Stimulated activated CD4-positive, alpha-beta T cell treated with anti-CD3 and anti-CD28 coated beads, Interleukin-15, amount 100 ng/mL, for 48 hours (primary cell): ENCODE measurements around the gene SQOR.

Experiments used
- DNase-seq, 2 donors: peaks; one replicate each; pipeline ENCODE4 v3.0.0-alpha.2; 2020; ENCODE audit warnings: low read depth in 2 of 2

SQOR gene

DNA sequence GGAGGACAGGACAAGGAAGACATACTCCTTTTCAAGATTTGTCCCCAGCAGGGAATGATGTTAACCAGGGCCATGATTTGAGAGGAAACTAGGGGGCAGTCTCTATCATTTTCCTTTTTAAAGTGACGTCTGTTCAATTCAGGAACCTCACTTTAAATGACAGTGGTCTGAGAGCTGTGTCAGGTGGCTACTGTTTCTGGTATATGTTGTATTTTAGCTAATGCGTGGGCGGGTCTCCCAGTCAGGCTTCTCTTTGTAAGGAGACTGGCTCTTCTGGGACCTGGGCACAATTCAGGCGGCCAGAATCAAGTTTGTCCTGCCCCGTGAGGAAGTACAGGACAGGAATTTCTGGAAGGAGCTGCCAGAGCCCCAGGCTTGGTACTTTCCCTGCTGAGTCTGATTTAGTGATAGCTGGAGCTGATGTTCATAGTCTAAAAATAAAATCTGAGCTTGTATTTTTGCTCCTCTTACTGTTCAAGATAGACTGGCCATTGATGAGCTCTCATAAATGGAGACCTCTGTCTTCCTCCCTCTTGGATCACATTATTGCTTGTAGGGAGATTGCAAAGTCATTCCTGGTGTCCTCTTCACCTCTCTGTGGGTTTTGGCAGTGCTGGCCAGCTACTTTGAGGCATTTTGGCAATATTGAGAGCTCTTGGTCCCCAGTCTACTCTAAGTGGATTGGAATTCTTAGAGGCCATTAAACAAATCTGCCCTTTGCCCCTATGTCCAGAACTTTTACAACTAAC, 25.6 kb downstream of the SQOR start:
- no peak for DNase-seq

DNA sequence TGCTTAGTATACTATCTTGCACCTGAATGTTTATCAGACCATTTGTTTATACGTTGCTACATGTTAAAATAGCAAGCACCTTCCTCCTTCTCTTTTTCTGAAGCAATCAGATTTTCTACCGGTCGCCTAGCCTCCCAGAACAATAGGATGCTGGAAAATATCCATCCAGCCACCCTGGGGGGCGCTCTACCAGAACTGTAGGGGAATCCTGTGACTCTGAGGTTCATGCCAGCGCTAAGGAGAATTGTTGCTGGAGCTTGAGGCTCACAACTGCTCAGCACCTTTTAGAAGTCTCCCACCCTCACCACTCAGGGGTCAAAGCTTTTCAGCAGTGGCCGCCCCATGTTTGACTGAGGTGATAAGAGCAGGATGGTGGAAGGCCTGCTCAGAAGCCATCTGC, 27.5 kb downstream of the SQOR start:
- DNase-seq: no peak

DNA sequence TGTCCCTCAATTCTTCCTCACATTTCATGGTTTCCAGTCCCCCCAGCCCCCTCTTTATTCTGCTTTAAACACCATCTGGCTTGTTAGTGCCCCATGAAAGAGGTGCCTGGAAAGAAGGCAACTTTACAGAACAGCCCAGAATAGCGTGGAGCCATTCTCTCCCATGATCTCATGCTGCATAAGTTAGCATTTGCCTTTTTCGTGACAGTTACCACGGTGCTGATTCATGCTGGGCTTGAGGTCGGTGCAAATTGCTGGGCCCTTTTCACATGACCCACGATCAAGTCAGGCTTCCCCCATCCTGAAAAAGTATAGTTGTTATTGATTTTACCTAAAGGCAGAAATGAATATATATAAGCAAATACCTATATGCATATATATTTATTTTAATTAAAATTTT, 29.6 kb downstream of the SQOR start:
- DNase-seq: no peak

- no peak for DNase-seq
Measured at GRCh38 chr15:45665261-45665660, 30.4 kb downstream of the SQOR start.

DNA sequence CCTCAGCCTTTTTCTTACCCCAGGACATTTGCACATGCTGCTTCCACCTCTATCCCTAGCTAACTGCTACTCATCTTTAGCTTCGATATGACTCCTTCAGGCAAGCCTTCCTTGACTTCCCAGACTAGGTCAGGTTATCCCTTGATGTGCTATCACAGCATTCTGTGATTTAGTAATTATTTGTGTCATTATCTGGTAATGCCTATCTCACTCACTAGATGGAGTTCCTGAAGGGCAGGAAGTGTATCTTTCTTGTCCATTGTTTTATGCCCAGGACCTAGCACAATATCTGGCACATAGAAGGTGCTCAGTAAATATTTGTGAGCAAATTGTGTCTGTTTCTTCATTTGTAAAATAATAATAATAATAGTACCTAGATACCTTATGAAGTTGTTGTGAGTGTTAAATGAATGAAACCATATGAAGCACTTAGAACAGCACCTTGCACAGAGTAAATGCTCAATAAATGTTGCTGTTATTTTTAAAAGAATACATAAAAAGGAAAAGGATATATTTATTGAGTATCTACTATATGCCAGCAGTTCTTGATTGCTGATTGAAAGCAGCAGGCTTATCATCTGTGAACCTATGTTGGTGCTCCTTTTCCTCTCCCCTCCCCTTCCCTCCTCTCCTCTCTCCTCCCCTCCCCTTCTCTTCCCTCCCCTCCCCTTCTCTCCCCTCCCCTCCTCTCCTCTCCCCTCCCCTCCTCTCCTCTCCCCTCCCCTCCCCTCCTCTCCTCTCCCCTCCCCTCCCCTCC, 31.5 kb downstream of the SQOR start:
- no peak for DNase-seq

GRCh38 chr15:45667002-45667401, 32.2 kb downstream of the SQOR start:
- no peak for DNase-seq

- no peak for DNase-seq
Measured at GRCh38 chr15:45668386-45668785, 33.6 kb downstream of the SQOR start.

GRCh38 chr15:45669422-45669821, 34.6 kb downstream of the SQOR start:
- DNase-seq: no peak

DNA sequence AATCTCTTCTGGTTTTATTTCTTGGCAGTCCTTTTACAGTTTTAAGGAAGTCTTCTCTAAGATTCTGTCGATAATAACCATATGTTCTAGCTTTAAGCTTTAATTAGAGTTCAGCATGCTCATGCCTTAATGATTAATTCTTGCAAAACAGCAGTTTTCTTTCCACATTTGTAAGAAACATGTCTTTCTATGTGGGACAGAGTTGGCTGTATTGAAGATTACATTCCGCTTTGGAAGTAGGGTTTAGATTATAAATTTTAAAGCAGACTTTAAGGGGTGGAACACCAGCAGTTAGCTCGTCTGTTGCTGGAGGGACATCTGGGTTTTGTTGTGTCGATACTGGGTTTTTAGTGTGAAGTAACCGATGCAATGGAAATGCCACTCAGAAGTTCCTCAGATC, 35.3 kb downstream of the SQOR start:
- no peak for DNase-seq

- DNase-seq: no peak
Measured at GRCh38 chr15:45670511-45670910, 35.7 kb downstream of the SQOR start.

DNA sequence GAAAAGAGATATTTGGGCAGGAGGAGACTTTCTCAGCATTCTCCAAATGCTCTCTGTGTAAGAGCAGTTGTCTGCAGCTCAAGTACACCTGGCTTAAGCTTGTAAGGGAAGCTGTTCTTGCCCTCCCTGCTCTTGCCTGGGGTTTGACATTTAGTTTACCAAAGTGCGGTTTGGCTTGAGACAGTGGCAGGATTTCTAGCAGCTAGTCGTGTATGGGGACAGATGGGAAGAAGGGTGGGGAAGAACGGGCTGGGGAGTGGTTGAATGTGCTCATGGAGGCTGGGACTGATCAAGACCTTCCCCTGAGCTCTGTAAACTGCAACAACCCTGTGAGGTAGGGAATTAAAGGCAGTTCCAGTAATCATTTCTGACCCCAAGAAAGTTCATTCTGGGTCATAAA, 39.8 kb downstream of the SQOR start:
- DNase-seq: no peak

- no peak for DNase-seq
Measured at GRCh38 chr15:45677797-45678196, 43.0 kb downstream of the SQOR start.

DNA sequence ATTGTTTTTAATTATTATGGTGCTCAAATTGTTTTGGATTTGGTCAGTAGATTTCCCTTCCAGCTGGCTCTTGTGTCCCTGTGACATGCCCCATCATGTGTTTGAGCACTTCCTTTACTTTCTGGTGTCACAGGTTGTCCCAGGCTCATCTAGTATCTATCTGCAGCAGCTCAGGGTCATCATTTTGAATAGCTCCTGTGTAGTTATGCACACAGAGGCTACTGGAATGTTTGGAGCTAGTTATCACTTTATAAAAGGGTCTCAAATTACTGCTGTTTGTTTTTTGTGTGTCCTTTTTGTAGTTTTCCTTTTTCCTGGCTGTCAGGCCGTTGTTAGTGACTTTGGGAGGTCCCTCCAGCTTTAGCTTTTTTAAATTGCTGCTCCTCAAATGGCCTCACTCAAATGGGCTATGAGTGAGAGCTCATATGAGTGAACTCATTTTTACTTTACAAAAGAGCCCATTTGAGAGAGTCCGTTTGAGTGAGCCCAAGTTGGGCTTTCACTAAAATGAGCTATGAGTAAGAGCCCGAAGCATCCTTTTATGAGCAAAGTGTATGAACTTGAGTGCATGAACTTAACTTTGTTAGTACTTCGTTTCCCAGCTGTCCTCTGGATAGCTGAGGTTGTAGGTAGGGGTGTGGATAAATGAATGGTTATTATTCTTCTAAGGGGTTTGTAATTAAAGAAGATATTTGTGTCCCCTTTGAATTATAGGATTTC, 43.8 kb downstream of the SQOR start:
- DNase-seq: no peak

GRCh38 chr15:45684533-45684932, 49.7 kb downstream of the SQOR start:
- no peak for DNase-seq

GRCh38 chr15:45689616-45690015, 54.8 kb downstream of the SQOR start:
- DNase-seq: no peak

- no peak for DNase-seq
Measured at GRCh38 chr15:45690581-45691260, 55.9 kb downstream of the SQOR start.

- DNase-seq: no peak
Measured at GRCh38 chr15:45701108-45701507, 66.3 kb downstream of the SQOR start.

DNA sequence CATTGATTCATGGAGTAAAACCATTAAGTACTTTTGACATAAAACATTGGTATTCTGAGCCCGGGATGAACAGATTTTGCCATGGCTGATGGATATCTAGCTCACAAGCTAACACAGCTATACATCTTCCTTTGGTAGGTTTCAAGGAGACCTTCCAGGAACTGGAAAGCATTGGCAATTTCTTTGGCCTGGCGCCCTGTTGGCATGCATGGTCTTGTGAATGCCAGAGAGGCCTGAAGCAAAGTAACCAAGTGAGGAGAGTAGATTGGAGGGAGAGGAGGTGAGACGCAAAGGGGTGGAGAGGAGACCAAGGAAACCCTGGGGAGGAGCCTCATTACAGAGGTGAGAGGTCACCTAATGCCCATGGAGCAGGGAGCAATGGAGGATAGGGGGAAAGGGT, 67.2 kb downstream of the SQOR start:
- DNase-seq: no peak

DNA sequence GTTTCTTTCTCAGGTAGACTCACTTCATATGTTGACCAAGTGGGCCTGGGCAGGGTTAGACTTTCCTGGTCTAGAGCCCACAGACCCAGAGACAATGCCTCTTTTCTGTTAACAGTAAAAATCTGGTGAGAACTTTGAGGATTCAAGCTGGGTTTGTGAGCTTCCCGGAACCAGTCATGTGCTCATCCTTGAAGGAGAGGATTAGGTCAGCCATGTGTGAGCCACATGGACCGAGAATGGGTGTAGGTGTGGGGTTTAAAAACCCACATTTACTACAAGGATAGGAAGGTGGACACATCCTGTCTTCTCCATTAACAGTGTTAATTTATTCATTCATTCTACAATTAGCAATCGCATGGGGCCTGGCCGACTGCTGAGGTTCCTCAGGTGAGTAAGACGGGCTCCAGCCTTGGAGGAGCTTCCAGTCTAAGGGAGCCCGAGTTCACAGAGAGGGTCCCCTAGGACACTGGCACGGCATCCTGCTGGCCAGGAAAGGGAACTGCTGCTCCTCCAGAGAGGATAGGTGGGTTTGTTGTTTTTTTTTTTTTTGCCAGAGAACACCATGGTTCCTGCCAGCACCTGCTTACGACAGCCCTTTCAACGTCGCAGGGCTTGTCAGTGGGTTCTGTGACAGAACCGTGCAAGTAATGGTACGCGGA, 69.0 kb downstream of the SQOR start:
- DNase-seq: no peak

DNA sequence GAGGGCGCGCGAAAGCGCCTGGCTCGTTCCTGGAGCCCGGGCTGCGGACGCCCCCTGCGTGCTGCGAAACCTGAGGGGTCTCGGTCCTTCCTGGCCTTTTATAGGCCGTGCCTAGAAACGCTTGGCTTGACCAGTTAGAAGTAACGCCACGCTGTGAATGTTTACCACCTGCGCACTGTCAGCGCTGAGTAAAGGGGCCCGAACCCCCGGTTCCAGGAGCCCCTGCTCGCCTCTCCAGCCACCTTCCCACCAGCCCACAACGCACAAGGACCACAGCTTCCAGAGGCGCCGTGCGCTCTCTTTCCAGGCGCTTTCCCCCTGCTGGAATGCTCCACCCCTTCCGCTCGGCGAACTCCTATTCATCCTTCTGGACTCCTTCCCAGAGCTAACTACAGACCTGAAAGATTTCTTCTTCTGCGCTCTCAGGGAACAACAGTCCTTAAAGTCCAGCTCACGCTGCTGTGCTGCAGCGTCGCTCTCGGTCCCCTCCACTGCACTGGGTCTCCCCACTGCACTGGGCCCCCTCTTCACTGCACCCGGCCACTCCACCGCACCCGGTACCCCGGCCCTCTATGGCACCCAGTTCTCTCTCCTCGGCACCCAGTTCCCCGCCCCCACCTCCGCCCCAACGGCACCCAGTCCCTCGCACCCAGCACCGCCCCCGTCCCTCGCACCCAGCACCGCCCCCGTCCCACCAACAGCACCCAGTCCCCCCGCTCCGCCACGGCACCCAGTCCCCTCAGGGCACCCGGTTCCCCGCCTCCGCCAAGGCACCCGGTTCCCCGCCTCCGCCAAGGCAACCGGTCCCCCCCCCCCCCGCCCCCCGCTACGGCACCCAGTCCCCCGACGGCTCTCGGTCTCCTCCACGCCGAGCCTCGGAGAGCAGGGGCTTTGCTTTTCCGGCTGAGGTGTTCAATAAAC, 69.8 kb downstream of the SQOR start:
- DNase-seq: no peak
